GM13976 (cell line): ENCODE data around the gene JPH4.
"Not testable (repeated sequence)": the region's sequence is repeated elsewhere in the genome, so short reads cannot be mapped to it uniquely, and the experiment has no call there.

Source experiments
- DNase-seq: peaks from one replicate; pipeline ENCODE4 v3.0.0; 2012; ENCODE audit warnings: low spot score
- in situ Hi-C: fragments of 300-500 bp; cut with MboI; formaldehyde crosslinking; loops from one replicate; pipeline ENCODE4 v1.12.0; 2022; ENCODE audit warnings: low sequenced_read_pairs, mixed read lengths, inconsistent platforms; ENCODE audit not compliant: unreplicated experiment
- TF ChIP-seq, protein P1 (sequence below): IDR thresholded peaks from 2 replicates; pipeline ENCODE4 v1.5.1; 2012; ENCODE audit warnings: borderline replicate concordance, mild to moderate bottlenecking; ENCODE audit not compliant: insufficient read depth; ENCODE audit errors: extremely low read depth, missing control alignments, control extremely low read depth

The JPH4 gene

DNA sequence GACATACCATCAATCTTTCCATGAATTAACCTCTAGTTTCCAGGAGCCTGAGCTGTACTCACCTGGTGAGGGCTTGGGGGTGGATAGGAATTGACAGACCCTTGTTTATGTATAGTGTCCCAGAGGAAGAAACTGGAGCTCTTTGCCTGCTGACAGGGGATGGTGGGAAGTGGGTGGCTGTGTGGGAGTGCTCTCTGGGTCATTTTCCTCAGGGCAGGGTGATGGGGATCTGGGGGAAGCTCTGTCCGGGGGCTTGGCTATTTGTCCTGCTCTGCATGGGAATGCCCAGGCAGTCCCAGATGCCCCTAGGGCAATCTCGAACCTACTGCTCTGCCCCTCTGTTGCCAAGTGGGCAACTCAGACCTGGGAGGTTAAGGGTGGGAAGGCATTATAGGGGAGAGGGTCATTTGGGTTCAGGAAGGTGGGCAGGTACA, 35.8 kb upstream of the JPH4 start:
- DNase-seq, result no peak
- in situ Hi-C loops, result no loop called here
- TF ChIP-seq, protein P1, sequence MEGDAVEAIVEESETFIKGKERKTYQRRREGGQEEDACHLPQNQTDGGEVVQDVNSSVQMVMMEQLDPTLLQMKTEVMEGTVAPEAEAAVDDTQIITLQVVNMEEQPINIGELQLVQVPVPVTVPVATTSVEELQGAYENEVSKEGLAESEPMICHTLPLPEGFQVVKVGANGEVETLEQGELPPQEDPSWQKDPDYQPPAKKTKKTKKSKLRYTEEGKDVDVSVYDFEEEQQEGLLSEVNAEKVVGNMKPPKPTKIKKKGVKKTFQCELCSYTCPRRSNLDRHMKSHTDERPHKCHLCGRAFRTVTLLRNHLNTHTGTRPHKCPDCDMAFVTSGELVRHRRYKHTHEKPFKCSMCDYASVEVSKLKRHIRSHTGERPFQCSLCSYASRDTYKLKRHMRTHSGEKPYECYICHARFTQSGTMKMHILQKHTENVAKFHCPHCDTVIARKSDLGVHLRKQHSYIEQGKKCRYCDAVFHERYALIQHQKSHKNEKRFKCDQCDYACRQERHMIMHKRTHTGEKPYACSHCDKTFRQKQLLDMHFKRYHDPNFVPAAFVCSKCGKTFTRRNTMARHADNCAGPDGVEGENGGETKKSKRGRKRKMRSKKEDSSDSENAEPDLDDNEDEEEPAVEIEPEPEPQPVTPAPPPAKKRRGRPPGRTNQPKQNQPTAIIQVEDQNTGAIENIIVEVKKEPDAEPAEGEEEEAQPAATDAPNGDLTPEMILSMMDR, result no peak

DNA sequence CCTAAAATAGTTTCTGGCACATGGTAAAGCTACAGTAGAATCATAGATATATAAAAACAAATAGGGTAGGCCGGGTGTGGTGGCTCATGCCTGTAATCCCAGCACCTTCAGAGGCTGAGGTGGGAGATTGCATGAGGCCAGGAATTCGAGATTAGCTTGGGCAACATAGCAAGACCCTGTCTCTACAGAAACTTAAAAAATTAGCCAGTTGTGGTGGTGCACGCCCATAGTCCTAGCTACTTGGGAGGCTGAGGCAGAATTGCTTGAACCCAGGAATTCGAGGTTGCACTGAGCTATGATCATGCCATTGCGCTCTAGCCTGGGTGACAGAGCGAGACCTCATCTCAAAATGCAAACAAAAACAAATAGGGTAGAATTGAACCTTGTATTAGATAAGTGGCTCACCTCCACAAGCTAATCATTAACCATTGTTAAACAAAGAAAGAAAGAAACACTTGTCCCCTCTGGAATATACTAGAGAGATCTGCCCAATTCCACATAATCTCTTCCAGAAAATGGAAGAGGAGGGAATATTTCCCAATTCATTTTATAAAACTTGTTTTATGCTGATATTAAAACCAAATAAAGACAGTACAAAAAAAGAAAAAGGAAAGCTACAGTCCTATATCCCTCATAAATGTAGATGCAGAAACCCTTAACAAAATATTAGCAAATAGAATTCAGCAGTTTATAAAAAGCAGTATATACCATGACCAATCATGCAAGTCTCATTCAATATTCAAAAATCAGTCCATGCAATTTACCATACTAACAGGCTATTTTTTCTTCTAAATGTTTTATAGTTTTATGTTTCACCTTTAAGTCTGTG, 34.9 kb upstream of the JPH4 start:
- no peak for DNase-seq
- TF ChIP-seq, protein P1, result no peak
- in situ Hi-C loops, result no loop called here

DNA sequence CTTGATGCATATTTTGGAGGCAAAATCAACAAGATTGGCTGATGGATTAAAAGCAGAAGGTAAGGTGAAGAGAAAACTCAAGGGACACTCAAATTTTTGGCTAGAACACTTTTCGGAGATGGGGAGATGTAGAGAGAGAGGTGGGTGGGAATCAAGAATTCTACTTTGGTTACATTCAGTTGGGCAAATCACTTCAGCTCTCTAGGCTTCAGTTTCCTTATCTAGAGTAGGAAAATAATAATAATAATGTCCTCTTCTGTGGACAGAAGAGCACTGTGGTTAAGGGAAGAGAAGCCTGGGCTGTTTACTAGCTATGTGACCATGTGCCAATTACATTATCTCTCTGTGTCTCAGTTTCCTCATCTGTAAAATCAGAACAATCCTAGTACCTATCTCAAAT, 34.2 kb upstream of the JPH4 start:
- in situ Hi-C loops, result no loop called here
- TF ChIP-seq, protein P1, result no peak
- DNase-seq, result no peak

DNA sequence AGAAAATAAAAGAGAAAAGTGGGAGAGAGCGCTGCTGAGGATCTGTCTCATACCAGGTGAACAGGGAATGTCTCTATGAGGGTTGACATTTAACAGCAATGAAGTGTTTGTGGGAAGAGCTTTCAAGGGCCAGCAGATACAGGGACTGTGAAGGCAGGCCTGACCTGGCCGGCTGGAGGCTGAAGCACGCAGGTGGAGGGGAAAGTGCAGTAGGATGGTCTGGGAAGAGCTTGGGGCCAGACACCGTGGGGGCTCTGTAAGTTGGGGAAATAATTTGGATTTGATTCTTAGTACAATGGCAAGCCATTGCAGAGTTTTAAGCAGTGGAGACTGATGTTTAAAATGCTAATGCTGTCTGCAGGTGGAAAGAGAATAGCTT, 33.8 kb upstream of the JPH4 start:
- in situ Hi-C loops, result no loop called here
- DNase-seq, result no peak
- TF ChIP-seq, protein P1, result no peak

DNA sequence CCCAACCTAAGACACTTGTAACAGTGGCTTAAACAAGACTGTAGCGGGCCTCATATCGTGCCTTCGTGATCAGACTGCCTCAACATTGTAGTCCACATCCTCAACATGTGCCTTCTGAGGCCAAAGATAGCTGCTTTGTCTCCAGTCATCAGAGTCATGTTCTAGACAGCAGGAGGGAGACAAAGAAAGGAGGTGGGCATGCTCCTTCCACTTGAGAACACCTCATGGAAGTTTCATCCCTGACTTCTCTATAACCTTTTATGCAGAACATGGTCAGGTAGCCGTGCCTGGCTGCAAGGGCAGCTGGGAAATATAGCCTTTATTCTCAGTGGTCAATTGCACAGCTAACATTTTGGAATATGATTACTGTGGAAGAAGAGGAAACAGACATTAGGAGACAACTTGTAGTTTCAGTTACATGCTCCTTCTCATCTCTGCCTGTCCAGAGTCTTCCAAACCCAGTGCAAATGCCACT, 32.3 kb upstream of the JPH4 start:
- in situ Hi-C loops, result no loop called here
- TF ChIP-seq, protein P1, result no peak
- DNase-seq, result no peak

DNA sequence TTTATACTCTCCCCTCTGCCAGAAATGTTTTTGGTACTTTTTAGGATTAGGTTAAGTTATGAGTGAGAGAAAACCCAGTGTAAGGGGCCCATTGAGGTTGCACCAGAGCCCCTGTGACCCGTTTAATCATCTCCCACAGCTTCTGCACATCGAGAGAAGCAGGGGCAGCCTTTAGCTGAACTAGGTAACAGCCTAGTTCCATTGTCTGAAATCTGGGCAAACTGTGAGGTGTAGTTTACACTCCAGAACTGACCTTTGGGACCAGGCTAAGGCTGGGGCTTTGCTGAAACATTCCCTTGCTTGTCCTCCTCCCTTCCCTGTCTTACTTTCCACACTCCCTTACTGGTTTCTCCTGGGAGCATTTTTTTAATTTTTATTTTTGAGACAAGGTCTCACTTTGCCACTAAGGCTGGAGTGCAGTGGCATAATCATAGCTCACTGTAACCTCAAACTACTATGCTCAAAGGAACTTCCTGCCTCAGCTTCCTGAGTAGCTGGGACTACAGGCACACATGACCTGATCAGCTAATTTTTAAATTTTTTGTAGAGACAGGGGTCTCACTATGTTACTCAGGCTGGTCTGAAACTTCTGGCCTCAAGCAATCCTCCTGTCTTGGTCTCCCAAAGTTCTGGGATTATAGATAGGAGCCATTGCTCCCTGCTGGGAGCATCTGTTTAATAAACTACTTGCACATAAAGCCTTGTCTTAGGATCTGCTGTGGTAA, 31.7 kb upstream of the JPH4 start:
- in situ Hi-C loops, result no loop called here

DNA sequence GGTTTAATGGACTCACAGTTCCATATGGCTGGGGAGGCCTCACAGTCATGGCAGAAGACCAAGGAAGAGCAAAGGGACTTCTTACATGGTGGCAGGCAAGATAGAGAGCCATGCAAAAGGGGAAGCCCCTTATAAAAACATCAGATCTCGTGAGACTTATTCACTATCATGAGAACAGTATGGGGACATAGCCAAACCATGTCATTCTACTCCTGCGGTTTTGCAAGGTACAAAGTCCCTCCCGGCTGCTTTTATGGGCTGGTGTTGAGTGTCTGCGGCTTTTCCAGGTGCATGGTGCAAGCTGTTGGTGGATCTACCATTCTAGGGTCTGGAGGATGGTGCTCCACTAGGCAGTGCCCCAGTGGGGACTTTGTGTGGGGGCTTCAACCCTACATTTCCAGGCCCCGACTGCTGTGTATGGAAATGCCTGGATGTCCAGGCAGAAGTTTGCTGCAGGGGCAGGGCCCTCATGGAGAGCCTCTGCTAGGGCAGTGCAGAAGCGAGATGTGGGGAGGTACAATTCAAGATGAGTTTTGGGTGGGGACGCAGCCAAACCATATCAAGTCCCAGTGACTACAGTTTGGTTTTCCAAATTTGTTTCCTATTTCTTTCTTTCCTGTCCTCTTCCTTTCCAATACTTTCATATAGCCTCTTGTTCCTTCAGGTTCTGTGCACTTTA, 31.0 kb upstream of the JPH4 start:
- in situ Hi-C loops, DNase-seq: not testable (repeated sequence)

More for the DNA sequence above, 31.7 kb upstream of the JPH4 start:
- DNase-seq, result no peak
- TF ChIP-seq, protein P1, result no peak
